ENCODE measurements around the gene SOX13. TPM values are rescaled to one million over a fixed set of nuclear protein-coding genes. Genes with fewer than 3 reads are reported as not detected.

Gene SOX13
- total RNA-seq, 1 experiment from 2014 or later, result 171 TPM

GRCh38 chr1:204075139-204075521 is 2.2 kb downstream of the SOX13 start:
- Mint-ChIP-seq H3K9me3 (no peaks in the 10 kb centered on the region), H3K27ac (peak overlapping the region; percentile 87), H3K4me3 (peak overlapping the region; percentile 96), H3K27me3 (ENCODE audit: low read depth) (peaks cover 2% of the 10 kb centered on the region), H3K4me1 (peaks cover 60% of the 10 kb centered on the region), H3K36me3 (peaks cover 2% of the 10 kb centered on the region; the same call in 1 of the 2 replicates)
- POLR2A ChIA-PET, result interaction anchor here (1.6 kb wide), 2 partner anchors 9 to 33 kb away, joined by 4 to 7 read pairs; no protein-coding TSS in a partner anchor
- no peak for ATAC-seq
- TF ChIP-seq NFATC4 (CRISPR knock-in tag; IDR thresholded peaks at IDR 0.05) (no peak), NR2C2 (CRISPR knock-in tag; IDR thresholded peaks at IDR 0.05) (0 out of 2 replicates have a peak, but pooled peaks have one; percentile 35), KAT7 (CRISPR knock-in tag; IDR thresholded peaks at IDR 0.05; ENCODE audit: borderline replicate concordance) (0 out of 2 replicates have a peak, but pooled peaks have one; percentile 84), GABPB1 (CRISPR knock-in tag; IDR thresholded peaks at IDR 0.05) (0 out of 2 replicates have a peak, but pooled peaks have one; percentile 47), ZBTB21 (CRISPR knock-in tag; IDR thresholded peaks at IDR 0.05; ENCODE audit: borderline replicate concordance) (peak; percentile 43; the same call in 1 of the 2 replicates)
- TF ChIP-seq, protein P1, sequence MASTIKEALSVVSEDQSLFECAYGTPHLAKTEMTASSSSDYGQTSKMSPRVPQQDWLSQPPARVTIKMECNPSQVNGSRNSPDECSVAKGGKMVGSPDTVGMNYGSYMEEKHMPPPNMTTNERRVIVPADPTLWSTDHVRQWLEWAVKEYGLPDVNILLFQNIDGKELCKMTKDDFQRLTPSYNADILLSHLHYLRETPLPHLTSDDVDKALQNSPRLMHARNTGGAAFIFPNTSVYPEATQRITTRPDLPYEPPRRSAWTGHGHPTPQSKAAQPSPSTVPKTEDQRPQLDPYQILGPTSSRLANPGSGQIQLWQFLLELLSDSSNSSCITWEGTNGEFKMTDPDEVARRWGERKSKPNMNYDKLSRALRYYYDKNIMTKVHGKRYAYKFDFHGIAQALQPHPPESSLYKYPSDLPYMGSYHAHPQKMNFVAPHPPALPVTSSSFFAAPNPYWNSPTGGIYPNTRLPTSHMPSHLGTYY (CRISPR knock-in tag; IDR thresholded peaks at IDR 0.05), result no peak
- TF ChIP-seq, protein P2, sequence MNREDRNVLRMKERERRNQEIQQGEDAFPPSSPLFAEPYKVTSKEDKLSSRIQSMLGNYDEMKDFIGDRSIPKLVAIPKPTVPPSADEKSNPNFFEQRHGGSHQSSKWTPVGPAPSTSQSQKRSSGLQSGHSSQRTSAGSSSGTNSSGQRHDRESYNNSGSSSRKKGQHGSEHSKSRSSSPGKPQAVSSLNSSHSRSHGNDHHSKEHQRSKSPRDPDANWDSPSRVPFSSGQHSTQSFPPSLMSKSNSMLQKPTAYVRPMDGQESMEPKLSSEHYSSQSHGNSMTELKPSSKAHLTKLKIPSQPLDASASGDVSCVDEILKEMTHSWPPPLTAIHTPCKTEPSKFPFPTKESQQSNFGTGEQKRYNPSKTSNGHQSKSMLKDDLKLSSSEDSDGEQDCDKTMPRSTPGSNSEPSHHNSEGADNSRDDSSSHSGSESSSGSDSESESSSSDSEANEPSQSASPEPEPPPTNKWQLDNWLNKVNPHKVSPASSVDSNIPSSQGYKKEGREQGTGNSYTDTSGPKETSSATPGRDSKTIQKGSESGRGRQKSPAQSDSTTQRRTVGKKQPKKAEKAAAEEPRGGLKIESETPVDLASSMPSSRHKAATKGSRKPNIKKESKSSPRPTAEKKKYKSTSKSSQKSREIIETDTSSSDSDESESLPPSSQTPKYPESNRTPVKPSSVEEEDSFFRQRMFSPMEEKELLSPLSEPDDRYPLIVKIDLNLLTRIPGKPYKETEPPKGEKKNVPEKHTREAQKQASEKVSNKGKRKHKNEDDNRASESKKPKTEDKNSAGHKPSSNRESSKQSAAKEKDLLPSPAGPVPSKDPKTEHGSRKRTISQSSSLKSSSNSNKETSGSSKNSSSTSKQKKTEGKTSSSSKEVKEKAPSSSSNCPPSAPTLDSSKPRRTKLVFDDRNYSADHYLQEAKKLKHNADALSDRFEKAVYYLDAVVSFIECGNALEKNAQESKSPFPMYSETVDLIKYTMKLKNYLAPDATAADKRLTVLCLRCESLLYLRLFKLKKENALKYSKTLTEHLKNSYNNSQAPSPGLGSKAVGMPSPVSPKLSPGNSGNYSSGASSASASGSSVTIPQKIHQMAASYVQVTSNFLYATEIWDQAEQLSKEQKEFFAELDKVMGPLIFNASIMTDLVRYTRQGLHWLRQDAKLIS (CRISPR knock-in tag; IDR thresholded peaks at IDR 0.05; ENCODE audit: borderline replicate concordance), result peak; percentile 25; the same call in 1 of the 2 replicates
- TF ChIP-seq, protein P3, sequence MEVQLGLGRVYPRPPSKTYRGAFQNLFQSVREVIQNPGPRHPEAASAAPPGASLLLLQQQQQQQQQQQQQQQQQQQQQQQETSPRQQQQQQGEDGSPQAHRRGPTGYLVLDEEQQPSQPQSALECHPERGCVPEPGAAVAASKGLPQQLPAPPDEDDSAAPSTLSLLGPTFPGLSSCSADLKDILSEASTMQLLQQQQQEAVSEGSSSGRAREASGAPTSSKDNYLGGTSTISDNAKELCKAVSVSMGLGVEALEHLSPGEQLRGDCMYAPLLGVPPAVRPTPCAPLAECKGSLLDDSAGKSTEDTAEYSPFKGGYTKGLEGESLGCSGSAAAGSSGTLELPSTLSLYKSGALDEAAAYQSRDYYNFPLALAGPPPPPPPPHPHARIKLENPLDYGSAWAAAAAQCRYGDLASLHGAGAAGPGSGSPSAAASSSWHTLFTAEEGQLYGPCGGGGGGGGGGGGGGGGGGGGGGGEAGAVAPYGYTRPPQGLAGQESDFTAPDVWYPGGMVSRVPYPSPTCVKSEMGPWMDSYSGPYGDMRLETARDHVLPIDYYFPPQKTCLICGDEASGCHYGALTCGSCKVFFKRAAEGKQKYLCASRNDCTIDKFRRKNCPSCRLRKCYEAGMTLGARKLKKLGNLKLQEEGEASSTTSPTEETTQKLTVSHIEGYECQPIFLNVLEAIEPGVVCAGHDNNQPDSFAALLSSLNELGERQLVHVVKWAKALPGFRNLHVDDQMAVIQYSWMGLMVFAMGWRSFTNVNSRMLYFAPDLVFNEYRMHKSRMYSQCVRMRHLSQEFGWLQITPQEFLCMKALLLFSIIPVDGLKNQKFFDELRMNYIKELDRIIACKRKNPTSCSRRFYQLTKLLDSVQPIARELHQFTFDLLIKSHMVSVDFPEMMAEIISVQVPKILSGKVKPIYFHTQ (CRISPR knock-in tag; IDR thresholded peaks at IDR 0.05), result no peak
- CTCF ChIA-PET, result interaction anchor here (0.9 to 1.6 kb wide), 5 partner anchors 9 to 204 kb away, joined by 3 to 6 read pairs (median 4); no protein-coding TSS in a partner anchor
- DNase-seq (ENCODE audit: low spot score), result no peak

GRCh38 chr1:204075890-204076846 is 3.3 kb downstream of the SOX13 start:
- ChIA-PET POLR2A (interaction anchor here (1.1 kb wide), 1 partner anchor 51 kb away, joined by 3 read pairs; no protein-coding TSS in a partner anchor), CTCF (interaction anchor here (0.9 to 1.4 kb wide), 3 partner anchors 10 to 32 kb away, joined by 3 to 4 read pairs (median 3); no protein-coding TSS in a partner anchor)
- H3K9me3 Mint-ChIP-seq, result no peaks in the 10 kb centered on the region
- H3K27ac Mint-ChIP-seq, result peak overlapping the region; percentile 99
- peaks cover 63% of the 10 kb centered on the region for H3K4me1 Mint-ChIP-seq
- peaks cover 2% of the 10 kb centered on the region; the same call in 1 of the 2 replicates for H3K27me3 Mint-ChIP-seq (ENCODE audit: low read depth)
- no peak for ATAC-seq
- H3K4me3 Mint-ChIP-seq, result peak overlapping the region; percentile 96
- DNase-seq (ENCODE audit: low spot score), result no peak
- peaks cover 2% of the 10 kb centered on the region; the same call in 1 of the 2 replicates for H3K36me3 Mint-ChIP-seq
- TF ChIP-seq SMAD3 (CRISPR knock-in tag; IDR thresholded peaks at IDR 0.05; ENCODE audit: borderline replicate concordance), result no peak
- TF ChIP-seq, protein P4, sequence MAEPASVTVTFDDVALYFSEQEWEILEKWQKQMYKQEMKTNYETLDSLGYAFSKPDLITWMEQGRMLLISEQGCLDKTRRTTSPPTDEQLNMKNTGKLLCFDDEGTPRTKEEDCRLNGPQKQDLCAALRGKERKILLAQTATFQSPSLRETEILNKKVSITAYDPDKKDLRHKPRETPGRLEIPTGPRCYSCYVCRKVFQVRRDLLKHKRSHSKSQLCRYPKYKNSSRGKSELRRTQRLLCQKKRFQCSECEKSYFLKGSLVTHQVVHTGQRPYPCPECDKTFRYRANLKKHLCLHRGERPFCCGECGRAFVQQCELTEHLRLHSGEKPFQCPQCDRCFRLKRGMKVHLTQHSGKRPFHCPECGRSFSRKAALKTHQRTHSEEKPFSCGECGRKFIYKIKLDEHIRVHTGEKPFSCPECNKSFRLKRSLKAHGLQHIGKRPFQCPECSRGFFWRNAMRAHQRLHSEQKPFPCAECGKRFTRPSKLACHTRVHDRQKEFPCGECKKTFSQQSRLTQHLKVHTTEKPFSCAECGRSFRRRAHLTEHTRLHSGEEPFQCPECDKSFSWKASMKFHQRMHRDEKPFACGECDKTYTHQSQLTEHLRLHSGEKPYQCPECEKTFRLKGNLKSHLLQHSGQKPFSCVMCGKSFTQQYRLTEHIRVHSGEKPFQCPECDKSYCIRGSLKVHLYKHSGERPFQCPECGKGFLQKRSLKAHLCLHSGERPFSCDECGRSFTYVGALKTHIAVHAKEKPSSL (CRISPR knock-in tag; conservative IDR thresholded peaks at IDR 0.05), result no peak
- TF ChIP-seq ZNF317 (CRISPR knock-in tag; IDR thresholded peaks at IDR 0.05; ENCODE audit: borderline replicate concordance, low read depth), result no peak
- TF ChIP-seq NFATC4 (CRISPR knock-in tag; IDR thresholded peaks at IDR 0.05), result no peak
- TF ChIP-seq ATF2 (CRISPR knock-in tag; IDR thresholded peaks at IDR 0.05; ENCODE audit: borderline replicate concordance, low read depth), result no peak
- TF ChIP-seq, protein P5, sequence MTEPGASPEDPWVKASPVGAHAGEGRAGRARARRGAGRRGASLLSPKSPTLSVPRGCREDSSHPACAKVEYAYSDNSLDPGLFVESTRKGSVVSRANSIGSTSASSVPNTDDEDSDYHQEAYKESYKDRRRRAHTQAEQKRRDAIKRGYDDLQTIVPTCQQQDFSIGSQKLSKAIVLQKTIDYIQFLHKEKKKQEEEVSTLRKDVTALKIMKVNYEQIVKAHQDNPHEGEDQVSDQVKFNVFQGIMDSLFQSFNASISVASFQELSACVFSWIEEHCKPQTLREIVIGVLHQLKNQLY (CRISPR knock-in tag; IDR thresholded peaks at IDR 0.05), result no peak
- no peak for TF ChIP-seq MAX (CRISPR knock-in tag; IDR thresholded peaks at IDR 0.05)
- no peak for TF ChIP-seq ESRRA (CRISPR knock-in tag; IDR thresholded peaks at IDR 0.05; ENCODE audit: borderline replicate concordance)
- no peak for TF ChIP-seq NR1H2 (CRISPR knock-in tag; IDR thresholded peaks at IDR 0.05)

Measured in WTC11 (cell line).